H1 (cell line): ENCODE results near the gene BICDL1. TPM values are rescaled to one million over a fixed set of nuclear protein-coding genes. Genes with fewer than 3 reads are reported as not detected.

Experiments
- CTCF ChIA-PET: fragments of 300-600 bp; sonication (Branson Sonifier 250); formaldehyde crosslinking; loops from one replicate; lab custom pipeline; 2021; ENCODE audit not compliant: partially characterized antibody; lab: Charles Lee
- POLR2A ChIA-PET: fragments of 300-600 bp; sonication (Branson Sonifier 250); formaldehyde crosslinking; loops from one replicate; lab custom pipeline; 2021; ENCODE audit warnings: inconsistent platforms; ENCODE audit not compliant: partially characterized antibody; lab: Charles Lee
- DNase-seq, 2 experiments: peaks; one replicate each; pipeline versions ENCODE4 v3.0.0 to v3.0.0-alpha.2; 2010 to 2022; ENCODE audit warnings: low spot score in 2 of 2, low read depth in 1 of 2, mixed read lengths in 1 of 2
- FAIRE-seq: peaks from 2 replicates; lab custom pipeline; 2011; peaks lifted over from hg19 to GRCh38; lab: Jason Lieb, UNC
- H2AFZ ChIP-seq: 2 replicates; pipeline ENCODE4 v1.8.1; 2012; ENCODE audit warnings: low read length, inconsistent platforms
- H2AK5ac ChIP-seq: 2 replicates; pipeline ENCODE4 v1.6.1; 2013; ENCODE audit warnings: low read depth, low read length
- H2BK120ac ChIP-seq: replicated peaks from 2 replicates; pipeline ENCODE3; 2013; ENCODE audit warnings: low read depth, low read length, inconsistent platforms
- H2BK12ac ChIP-seq: 2 replicates; pipeline ENCODE4 v1.6.1; 2013; ENCODE audit warnings: low read depth, low read length
- H2BK15ac ChIP-seq: 2 replicates; pipeline ENCODE4 v1.6.1; 2013; ENCODE audit warnings: low read length
- H2BK20ac ChIP-seq: 2 replicates; pipeline ENCODE4 v1.6.1; 2013; ENCODE audit warnings: low read length
- H2BK5ac ChIP-seq: 2 replicates; pipeline ENCODE4 v1.6.1; 2013; ENCODE audit warnings: low read depth, low read length
- H3K14ac ChIP-seq: 2 replicates; pipeline ENCODE4 v1.6.1; 2013; ENCODE audit warnings: inconsistent platforms; ENCODE audit not compliant: insufficient read length
- H3K18ac ChIP-seq: 2 replicates; pipeline ENCODE4 v1.6.1; 2013; ENCODE audit warnings: low read length; ENCODE audit errors: extremely low read depth
- H3K23ac ChIP-seq: 2 replicates; pipeline ENCODE4 v1.6.1; 2013; ENCODE audit warnings: inconsistent platforms; ENCODE audit not compliant: insufficient read length
- H3K23me2 ChIP-seq: 2 replicates; pipeline ENCODE4 v1.6.1; 2013; ENCODE audit warnings: low read depth, low read length
- H3K27ac ChIP-seq: 2 replicates; pipeline ENCODE4 v1.6.1; 2011; ENCODE audit warnings: low read depth, low read length, inconsistent platforms
- H3K27me3 ChIP-seq, 4 experiments: replicated peaks in 1 of 4; 1 replicate in 1 of 4; 2 replicates in 3 of 4; pipeline versions ENCODE4 v1.6.1 to v1.8.1; 2011 to 2013; ENCODE audit warnings: low read length in 3 of 4, mild to moderate bottlenecking in 3 of 4, inconsistent platforms in 2 of 4, mixed read lengths in 2 of 4, moderate library complexity in 1 of 4; ENCODE audit not compliant: control insufficient read depth in 3 of 4, insufficient read depth in 3 of 4; ENCODE audit errors: extremely low read depth in 1 of 4
- H3K36me3 ChIP-seq, 4 experiments: 2 replicates each; pipeline versions ENCODE4 v1.6.1 to v1.8.1; 2011 to 2013; ENCODE audit warnings: mild to moderate bottlenecking in 4 of 4, low read length in 3 of 4, moderate library complexity in 2 of 4, control low read depth in 1 of 4, inconsistent platforms in 1 of 4; ENCODE audit not compliant: insufficient read depth in 4 of 4, control insufficient read depth in 2 of 4
- H3K4ac ChIP-seq: replicated peaks from 2 replicates; pipeline ENCODE3; 2013; ENCODE audit warnings: low read length, low read depth, mixed read lengths, inconsistent platforms; ENCODE audit not compliant: insufficient read length
- H3K4me1 ChIP-seq, 4 experiments: replicated peaks in 1 of 4; 1 replicate in 1 of 4; 2 replicates in 3 of 4; pipeline versions ENCODE4 v1.6.1 to v1.8.1; 2011 to 2013; ENCODE audit warnings: low read length in 3 of 4, inconsistent platforms in 2 of 4, mixed read lengths in 1 of 4; ENCODE audit not compliant: insufficient read depth in 4 of 4, control insufficient read depth in 3 of 4
- H3K4me2 ChIP-seq, 2 experiments: 2 replicates each; pipeline versions ENCODE4 v1.6.1 to v1.8.1; 2011 to 2013; ENCODE audit warnings: low read depth in 2 of 2, low read length in 2 of 2, control low read depth in 1 of 2, inconsistent platforms in 1 of 2, mild to moderate bottlenecking in 1 of 2; ENCODE audit not compliant: insufficient read depth in 1 of 2
- H3K4me3 ChIP-seq, 4 experiments: fragments of 200-600, 300-600 bp in 1 of 4; sonication (generic), shearing (Covaris generic), sonication (Bioruptor Twin) in 1 of 4; 2 replicates each; pipeline versions ENCODE4 v1.5.1 to v1.8.1; 2011 to 2016; ENCODE audit warnings: low read length in 4 of 4, low read depth in 3 of 4, control low read depth in 2 of 4, inconsistent platforms in 2 of 4, mild to moderate bottlenecking in 2 of 4, mixed read lengths in 1 of 4, moderate library complexity in 1 of 4; ENCODE audit not compliant: insufficient read depth in 2 of 4; ENCODE audit errors: extremely low read depth in 1 of 4
- H3K56ac ChIP-seq: replicated peaks from 2 replicates; pipeline ENCODE3; 2013; ENCODE audit warnings: low read depth, mild to moderate bottlenecking, mixed read lengths, low read length, inconsistent platforms; ENCODE audit not compliant: insufficient read length
- H3K79me1 ChIP-seq: 2 replicates; pipeline ENCODE4 v1.6.1; 2013; ENCODE audit warnings: low read depth, low read length, control low read depth
- H3K79me2 ChIP-seq, 2 experiments: 2 replicates each; pipeline versions ENCODE4 v1.6.1 to v1.8.1; 2012 to 2013; ENCODE audit warnings: low read length in 2 of 2, mild to moderate bottlenecking in 2 of 2, inconsistent platforms in 1 of 2; ENCODE audit not compliant: insufficient read depth in 2 of 2, control insufficient read depth in 1 of 2
- H3K9ac ChIP-seq, 4 experiments: replicated peaks in 1 of 4; 1 replicate in 1 of 4; 2 replicates in 3 of 4; pipeline versions ENCODE4 v1.6.1 to v1.8.1; 2011 to 2013; ENCODE audit warnings: low read depth in 3 of 4, low read length in 3 of 4, control low read depth in 2 of 4, mild to moderate bottlenecking in 2 of 4, moderate library complexity in 2 of 4, inconsistent platforms in 1 of 4; ENCODE audit errors: extremely low read depth in 1 of 4
- H3K9me3 ChIP-seq, 2 experiments: 2 replicates each; pipeline versions ENCODE4 v1.6.1 to v1.8.1; 2012 to 2013; ENCODE audit warnings: mild to moderate bottlenecking in 2 of 2, moderate library complexity in 2 of 2, control low read depth in 1 of 2, inconsistent platforms in 1 of 2, low read depth in 1 of 2, low read length in 1 of 2, mixed read lengths in 1 of 2; ENCODE audit not compliant: insufficient read depth in 2 of 2
- H4K20me1 ChIP-seq, 2 experiments: replicated peaks in 1 of 2; 2 replicates each; pipeline versions ENCODE3 to v1.8.1; 2011 to 2013; ENCODE audit warnings: inconsistent platforms in 2 of 2, low read length in 2 of 2, mild to moderate bottlenecking in 1 of 2; ENCODE audit not compliant: insufficient read depth in 2 of 2, control insufficient read depth in 1 of 2
- H4K5ac ChIP-seq: 2 replicates; pipeline ENCODE4 v1.6.1; 2013; ENCODE audit warnings: low read length, low read depth, mixed read lengths, inconsistent platforms; ENCODE audit not compliant: insufficient read length
- H4K8ac ChIP-seq: 2 replicates; pipeline ENCODE4 v1.8.0; 2013; ENCODE audit warnings: mild to moderate bottlenecking, moderate library complexity, low read length, inconsistent platforms; ENCODE audit not compliant: insufficient read depth; ENCODE audit errors: extremely low read depth
- H4K91ac ChIP-seq: replicated peaks from 2 replicates; pipeline ENCODE3; 2013; ENCODE audit warnings: low read length, mixed read lengths, inconsistent platforms; ENCODE audit not compliant: insufficient read length
- HDAC2 ChIP-seq, 2 experiments: fragments of 300-600 bp in 1 of 2; sonication (generic) in 1 of 2; IDR thresholded peaks; 2 replicates each; pipeline ENCODE4 v1.6.1; 2011 to 2012; ENCODE audit warnings: low read depth in 2 of 2, low read length in 2 of 2, mild to moderate bottlenecking in 2 of 2, moderate library complexity in 2 of 2, borderline replicate concordance in 1 of 2, inconsistent platforms in 1 of 2
- JUND ChIP-seq: IDR thresholded peaks from 2 replicates; pipeline ENCODE4 v1.6.1; 2011; ENCODE audit warnings: mild to moderate bottlenecking, improper control_type of control experiment, low read length
- PHF8 ChIP-seq: fragments of 200-600 bp; sonication (generic); conservative IDR thresholded peaks from 2 replicates; pipeline ENCODE4 v1.7.1; 2012; ENCODE audit warnings: low read depth, mild to moderate bottlenecking, inconsistent platforms, low read length, moderate library complexity
- RFX5 ChIP-seq: IDR thresholded peaks from 2 replicates; pipeline ENCODE4 v1.6.1; 2011; ENCODE audit warnings: low read depth, low read length, improper control_type of control experiment, borderline replicate concordance
- RNF2 ChIP-seq: fragments of 200-900, 300-1000 bp; sonication (generic); IDR thresholded peaks from 2 replicates; pipeline ENCODE4 v1.7.1; 2016; ENCODE audit warnings: borderline replicate concordance, low read depth, mild to moderate bottlenecking, antibody characterized with exemption, low read length; ENCODE audit not compliant: poor library complexity, severe bottlenecking; ENCODE audit errors: missing control alignments
- SIN3A ChIP-seq, 2 experiments: IDR thresholded peaks in 1 of 2; conservative IDR thresholded peaks in 1 of 2; 2 replicates each; pipeline ENCODE4 v1.6.1; 2011 to 2012; ENCODE audit warnings: low read length in 2 of 2, improper control_type of control experiment in 1 of 2, low read depth in 1 of 2, mild to moderate bottlenecking in 1 of 2
- TAF1 ChIP-seq: IDR thresholded peaks from 2 replicates; pipeline ENCODE4 v1.6.1; 2011; ENCODE audit warnings: mild to moderate bottlenecking, low read depth, low read length
- TBP ChIP-seq: IDR thresholded peaks from 2 replicates; pipeline ENCODE4 v1.6.1; 2011; ENCODE audit warnings: low read depth, low read length, improper control_type of control experiment
- WGBS, 2 experiments: shearing (Covaris generic) in 1 of 2; methylation state at CpG; one replicate each; pipeline versions ENCODE4 v1.1.6 to v1.1.7; 2013 to 2015; ENCODE audit warnings: low lambda C conversion rate in 2 of 2, mixed read lengths in 2 of 2, inconsistent platforms in 1 of 2, low coverage in 1 of 2, missing lambda C conversion rate in 1 of 2; ENCODE audit not compliant: insufficient replicate concordance in 2 of 2, insufficient coverage in 1 of 2, insufficient read length in 1 of 2; ENCODE audit errors: extremely low coverage in 1 of 2, missing lambda C conversion rate in 1 of 2; 5-methylcytosine and 5-hydroxymethylcytosine counted together
- polyA plus RNA-seq, 7 experiments: library from polyadenylated mRNA; depleted of rRNA in 3 of 7; stranded (reverse) in 5 of 7; unstranded in 2 of 7; fragments of >200 nt in 5 of 7; fragments of 200-250 nt in 2 of 7; gene quantifications; 1 replicate in 5 of 7; 2 replicates in 1 of 7; 4 replicates in 1 of 7; pipeline versions ENCODE4 v1.2.1 to v1.2.3, GENCODE V29; 2011 to 2013; ENCODE audit warnings: missing spikeins in 2 of 7, mixed read lengths in 2 of 7
- total RNA-seq: library from RNA; stranded (reverse); fragmentation: NEBNext Ultra II Directional; extraction: Animal tissue kit (Norgen Biotek cat#: 25700); gene quantifications from 2 replicates; pipeline ENCODE4 v1.2.1, GENCODE V29; 2021
- TF ChIP-seq, protein P1 (sequence below): IDR thresholded peaks from 2 replicates; pipeline ENCODE4 v1.6.1; 2012; ENCODE audit warnings: inconsistent platforms
- TF ChIP-seq, protein P2 (sequence below): IDR thresholded peaks from 2 replicates; pipeline ENCODE4 v1.6.1; 2012; ENCODE audit warnings: inconsistent platforms

The BICDL1 gene
- total and polyA plus RNA-seq, 2 of the 8 experiments (the other 6 are each of a cell fraction or from before 2014, with no cell fraction given): 17.2 to 25.9 TPM

DNA sequence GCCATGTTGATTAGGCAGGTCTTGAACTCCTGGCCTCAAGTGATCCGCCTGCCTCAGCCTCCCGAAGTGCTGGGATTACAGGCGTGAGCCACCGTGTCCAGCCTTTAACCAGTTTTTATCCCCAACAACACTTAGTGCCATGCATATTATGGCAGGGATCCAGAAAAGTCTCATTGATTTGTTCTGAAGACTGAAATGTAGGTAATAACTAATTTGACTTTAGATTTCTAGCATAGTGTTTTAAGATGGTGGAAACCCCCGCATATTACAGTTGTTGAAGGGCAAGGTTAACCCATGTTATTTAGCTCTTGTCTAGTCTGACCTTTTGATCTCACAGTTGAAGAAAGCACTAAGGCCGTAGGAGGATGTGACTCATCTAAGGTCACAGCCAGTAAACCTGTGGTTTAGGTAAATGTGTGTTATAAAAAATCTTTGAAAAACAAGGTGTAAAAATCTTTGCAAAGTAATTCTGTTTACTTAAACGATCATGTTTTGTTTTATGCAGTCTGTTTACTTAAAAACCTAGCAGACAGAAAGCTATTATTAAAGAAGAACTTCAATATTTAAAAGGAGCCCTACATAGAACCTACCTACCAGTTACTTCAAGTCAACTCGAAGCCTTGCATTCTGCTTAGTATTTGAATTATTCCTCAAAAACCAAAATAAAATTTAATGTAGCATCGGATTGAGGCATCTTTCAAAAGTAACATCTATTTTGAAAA, 24.8 kb downstream of the BICDL1 start:
- no peak overlapping the region for H2AFZ ChIP-seq
- H3K23me2 ChIP-seq: no peaks in the 10 kb centered on the region
- no peak overlapping the region for H2BK15ac ChIP-seq
- no peaks in the 10 kb centered on the region for H3K79me2 ChIP-seq
- H3K14ac ChIP-seq: no peak overlapping the region
- POLR2A ChIA-PET: interaction anchor here (1.1 kb wide), 1 partner anchor 15 kb away, joined by 3 read pairs; no protein-coding TSS in a partner anchor
- H3K4me1 ChIP-seq: no peaks in the 10 kb centered on the region
- H3K4me2 ChIP-seq: no peak overlapping the region
- no peak overlapping the region for H4K8ac ChIP-seq
- no peak overlapping the region for H3K27ac ChIP-seq
- no peak overlapping the region for H2AK5ac ChIP-seq
- H2BK20ac ChIP-seq: no peak overlapping the region
- no peak overlapping the region for H2BK5ac ChIP-seq
- H3K4me3 ChIP-seq: no peak overlapping the region
- CTCF ChIA-PET: no interaction called here
- no peak overlapping the region for H4K5ac ChIP-seq
- FAIRE-seq (no peak), DNase-seq (no peak)
- H2BK120ac ChIP-seq: no peak overlapping the region
- no peak overlapping the region for H4K91ac ChIP-seq
- no peak overlapping the region for H3K56ac ChIP-seq
- no peak overlapping the region for H3K9ac ChIP-seq
- no peak overlapping the region for H2BK12ac ChIP-seq
- no peaks in the 10 kb centered on the region for H3K9me3 ChIP-seq
- H3K18ac ChIP-seq: no peak overlapping the region
- WGBS, 2 experiments: 88% methylated on average over 9 of the region's 9 CpGs; no CpG with 5 or more reads in 1 of the 2 experiments
- H3K36me3 ChIP-seq: no peaks in the 10 kb centered on the region; a peak in 1 of 8 replicates
- no peaks in the 10 kb centered on the region for H3K79me1 ChIP-seq
- no peak overlapping the region for H3K4ac ChIP-seq
- no peak overlapping the region for H3K23ac ChIP-seq
- H3K27me3 ChIP-seq: no peaks in the 10 kb centered on the region
- no peaks in the 10 kb centered on the region for H4K20me1 ChIP-seq
- TF ChIP-seq HDAC2 (IDR thresholded peaks at IDR 0.05; ENCODE audit: borderline replicate concordance in 1 of 2, low read depth in 2 of 2, low read length in 2 of 2): no peak
- no peak for TF ChIP-seq SIN3A (conservative IDR thresholded peaks at IDR 0.05 in 1 of 2, IDR thresholded peaks at IDR 0.05 in 1 of 2; ENCODE audit: low read depth in 1 of 2, low read length in 2 of 2)
- TF ChIP-seq TAF1: no peak
- no peak for TF ChIP-seq RNF2
- TF ChIP-seq, protein P1, sequence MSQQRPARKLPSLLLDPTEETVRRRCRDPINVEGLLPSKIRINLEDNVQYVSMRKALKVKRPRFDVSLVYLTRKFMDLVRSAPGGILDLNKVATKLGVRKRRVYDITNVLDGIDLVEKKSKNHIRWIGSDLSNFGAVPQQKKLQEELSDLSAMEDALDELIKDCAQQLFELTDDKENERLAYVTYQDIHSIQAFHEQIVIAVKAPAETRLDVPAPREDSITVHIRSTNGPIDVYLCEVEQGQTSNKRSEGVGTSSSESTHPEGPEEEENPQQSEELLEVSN: no peak
- TF ChIP-seq JUND: no peak
- no peak for TF ChIP-seq RFX5
- TF ChIP-seq, protein P2, sequence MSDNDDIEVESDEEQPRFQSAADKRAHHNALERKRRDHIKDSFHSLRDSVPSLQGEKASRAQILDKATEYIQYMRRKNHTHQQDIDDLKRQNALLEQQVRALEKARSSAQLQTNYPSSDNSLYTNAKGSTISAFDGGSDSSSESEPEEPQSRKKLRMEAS: no peak
- no peak for TF ChIP-seq PHF8
- no peak for TF ChIP-seq TBP
